ENCODE measurements around the gene WHRN. TPM values are rescaled to one million over a fixed set of nuclear protein-coding genes. Genes with fewer than 3 reads are reported as not detected.

The WHRN gene
- total RNA-seq, 1 experiment from 2014 or later: 24.3 TPM

DNA sequence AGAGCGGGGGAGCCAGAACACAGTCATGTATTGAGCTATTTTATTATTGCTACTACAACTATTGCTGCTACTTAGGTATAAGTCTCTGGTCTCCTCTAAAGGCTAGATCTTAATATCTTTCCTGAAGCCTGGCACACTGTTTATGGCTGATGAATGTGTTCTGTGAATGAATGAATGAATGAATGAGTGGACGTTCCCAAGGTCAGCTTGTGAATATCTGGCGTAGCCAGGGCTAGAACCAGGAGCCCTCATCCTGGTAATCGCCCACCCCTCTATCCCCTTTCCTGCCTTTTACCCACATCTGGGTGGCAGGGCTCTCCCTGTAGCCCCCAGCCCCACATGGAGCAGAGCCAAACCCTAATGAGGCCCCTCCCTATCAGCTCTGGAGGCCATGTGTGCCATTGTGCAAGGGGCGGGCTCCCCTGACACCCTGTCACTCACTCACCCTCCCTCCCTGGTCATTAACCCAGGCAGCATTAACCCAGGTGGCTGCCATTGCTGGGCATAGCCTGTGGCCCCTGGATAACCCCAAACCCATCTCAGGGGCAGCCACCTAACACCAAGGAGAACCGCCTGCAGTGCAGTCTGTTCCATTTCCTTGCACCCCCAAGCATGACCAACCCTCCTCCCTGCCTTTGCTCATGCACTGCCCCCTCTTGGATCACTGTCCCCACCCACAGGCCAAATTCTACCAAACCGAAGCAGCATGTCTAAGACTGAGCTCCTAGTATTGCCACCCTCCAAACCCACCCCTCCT is 115.5 kb downstream of the WHRN start:
- Mint-ChIP-seq H3K9me3 (no peaks in the 10 kb centered on the region), H3K27ac (0 out of 2 replicates have a peak overlapping the region, but pooled peaks have one; percentile 25), H3K4me1 (peaks cover 62% of the 10 kb centered on the region), H3K4me3 (no peak overlapping the region), H3K36me3 (no peaks in the 10 kb centered on the region), H3K27me3 (ENCODE audit: low read depth) (no peaks in the 10 kb centered on the region)
- DNase-seq (ENCODE audit: low spot score) (no peak), ATAC-seq (peak; percentile 5; the same call in 1 of the 2 replicates)
- ChIA-PET POLR2A (interaction anchor here (0.9 to 1.2 kb wide), 2 partner anchors 13 to 18 kb away, joined by 3 read pairs; no protein-coding TSS in a partner anchor), CTCF (interaction anchor here (0.8 to 2.6 kb wide), 9 partner anchors 9 to 264 kb away, joined by 3 to 14 read pairs (median 5); no protein-coding TSS in a partner anchor)
- TF ChIP-seq ZNF317 (CRISPR knock-in tag; IDR thresholded peaks at IDR 0.05; ENCODE audit: borderline replicate concordance, low read depth): no peak
- no peak for TF ChIP-seq ESRRA (CRISPR knock-in tag; IDR thresholded peaks at IDR 0.05; ENCODE audit: borderline replicate concordance)
- TF ChIP-seq ATF1 (CRISPR knock-in tag; IDR thresholded peaks at IDR 0.05): no peak
- no peak for TF ChIP-seq PRRX2 (CRISPR knock-in tag; IDR thresholded peaks at IDR 0.05)
- TF ChIP-seq, protein P1, sequence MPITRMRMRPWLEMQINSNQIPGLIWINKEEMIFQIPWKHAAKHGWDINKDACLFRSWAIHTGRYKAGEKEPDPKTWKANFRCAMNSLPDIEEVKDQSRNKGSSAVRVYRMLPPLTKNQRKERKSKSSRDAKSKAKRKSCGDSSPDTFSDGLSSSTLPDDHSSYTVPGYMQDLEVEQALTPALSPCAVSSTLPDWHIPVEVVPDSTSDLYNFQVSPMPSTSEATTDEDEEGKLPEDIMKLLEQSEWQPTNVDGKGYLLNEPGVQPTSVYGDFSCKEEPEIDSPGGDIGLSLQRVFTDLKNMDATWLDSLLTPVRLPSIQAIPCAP (CRISPR knock-in tag; IDR thresholded peaks at IDR 0.05): no peak
- TF ChIP-seq IRF2 (CRISPR knock-in tag; IDR thresholded peaks at IDR 0.05; ENCODE audit: borderline replicate concordance, low read depth): no peak
- TF ChIP-seq, protein P2, sequence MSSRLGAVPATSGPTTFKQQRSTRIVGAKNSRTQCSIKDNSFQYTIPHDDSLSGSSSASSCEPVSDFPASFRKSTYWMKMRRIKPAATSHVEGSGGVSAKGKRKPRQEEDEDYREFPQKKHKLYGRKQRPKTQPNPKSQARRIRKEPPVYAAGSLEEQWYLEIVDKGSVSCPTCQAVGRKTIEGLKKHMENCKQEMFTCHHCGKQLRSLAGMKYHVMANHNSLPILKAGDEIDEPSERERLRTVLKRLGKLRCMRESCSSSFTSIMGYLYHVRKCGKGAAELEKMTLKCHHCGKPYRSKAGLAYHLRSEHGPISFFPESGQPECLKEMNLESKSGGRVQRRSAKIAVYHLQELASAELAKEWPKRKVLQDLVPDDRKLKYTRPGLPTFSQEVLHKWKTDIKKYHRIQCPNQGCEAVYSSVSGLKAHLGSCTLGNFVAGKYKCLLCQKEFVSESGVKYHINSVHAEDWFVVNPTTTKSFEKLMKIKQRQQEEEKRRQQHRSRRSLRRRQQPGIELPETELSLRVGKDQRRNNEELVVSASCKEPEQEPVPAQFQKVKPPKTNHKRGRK (CRISPR knock-in tag; IDR thresholded peaks at IDR 0.05; ENCODE audit: borderline replicate concordance): no peak

DNA sequence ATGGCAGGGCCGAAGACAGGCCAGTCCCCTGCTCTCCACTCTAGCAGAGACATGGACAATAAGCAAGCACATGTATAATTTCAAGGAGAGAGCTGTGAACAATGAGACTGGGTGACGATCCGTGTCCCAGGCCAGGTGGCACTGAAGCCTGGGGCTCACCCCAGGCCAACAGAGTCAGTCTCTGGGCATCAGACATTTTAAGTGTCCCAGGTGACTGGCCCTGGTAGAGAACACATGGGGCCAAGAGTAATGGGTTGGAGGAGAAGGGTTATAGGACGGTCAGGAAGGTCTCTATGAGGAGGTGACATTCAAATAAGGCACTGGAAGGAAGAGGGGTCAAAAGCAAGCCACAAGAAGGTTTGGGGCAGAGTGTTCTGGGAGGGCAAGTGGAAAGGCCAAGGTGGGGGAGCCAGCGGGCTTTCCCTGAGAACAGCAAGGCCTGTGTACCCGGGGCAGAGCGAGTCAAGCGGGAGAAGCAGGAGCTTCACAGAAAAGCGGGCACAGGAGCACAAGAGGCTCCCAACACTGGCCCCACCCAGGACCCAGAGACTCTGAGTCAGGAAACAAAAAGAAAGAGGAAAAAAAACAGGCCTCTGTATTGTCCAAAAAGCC is 116.4 kb downstream of the WHRN start:
- Mint-ChIP-seq H3K4me1 (peaks cover 65% of the 10 kb centered on the region), H3K27me3 (ENCODE audit: low read depth) (no peaks in the 10 kb centered on the region), H3K36me3 (no peaks in the 10 kb centered on the region), H3K27ac (peak overlapping the region; percentile 59; the same call in 1 of the 2 replicates), H3K9me3 (no peaks in the 10 kb centered on the region), H3K4me3 (no peak overlapping the region)
- CTCF ChIA-PET: interaction anchor here (0.5 to 2.6 kb wide), 9 partner anchors 10 to 512 kb away, joined by 3 to 20 read pairs (median 11); no protein-coding TSS in a partner anchor
- 0 out of 2 replicates have a peak, but pooled peaks have one; percentile 5 for TF ChIP-seq CREB1 (CRISPR knock-in tag; IDR thresholded peaks at IDR 0.05)
- no peak for TF ChIP-seq KAT7 (CRISPR knock-in tag; IDR thresholded peaks at IDR 0.05; ENCODE audit: borderline replicate concordance)
- no peak for DNase-seq (ENCODE audit: low spot score)
- ATAC-seq: no peak
- POLR2A ChIA-PET: interaction anchor here (1.3 to 1.4 kb wide), 2 partner anchors 8 to 38 kb away, joined by 3 to 9 read pairs; no protein-coding TSS in a partner anchor

DNA sequence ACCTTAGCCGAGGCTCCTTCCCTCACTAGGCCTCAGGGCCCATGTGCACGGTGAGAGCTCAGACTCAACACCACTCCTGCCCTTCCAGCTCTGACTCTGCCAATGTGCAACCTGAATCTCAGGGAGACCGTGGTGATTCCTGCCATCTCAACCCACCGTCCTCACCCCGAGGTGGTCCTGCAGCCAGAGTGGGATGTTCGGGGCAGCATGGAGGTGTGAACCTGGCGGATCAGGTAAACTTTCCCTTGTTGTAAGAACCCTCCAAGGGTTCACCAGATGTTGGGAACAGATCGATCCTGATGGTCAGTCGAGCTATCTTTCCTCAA is 117.0 kb downstream of the WHRN start:
- H3K4me1 Mint-ChIP-seq: peaks cover 71% of the 10 kb centered on the region
- ATAC-seq (no peak), DNase-seq (ENCODE audit: low spot score) (no peak)
- no peaks in the 10 kb centered on the region for H3K27me3 Mint-ChIP-seq (ENCODE audit: low read depth)
- CTCF ChIA-PET: interaction anchor here (0.8 to 2.4 kb wide), 9 partner anchors 9 to 306 kb away, joined by 3 to 20 read pairs (median 5); no protein-coding TSS in a partner anchor
- no peaks in the 10 kb centered on the region for H3K36me3 Mint-ChIP-seq
- H3K4me3 Mint-ChIP-seq: no peak overlapping the region
- H3K9me3 Mint-ChIP-seq: no peaks in the 10 kb centered on the region
- POLR2A ChIA-PET: interaction anchor here (1.3 to 1.4 kb wide), 2 partner anchors 9 to 38 kb away, joined by 3 to 9 read pairs; no protein-coding TSS in a partner anchor
- 0 out of 2 replicates have a peak overlapping the region, but pooled peaks have one; percentile 53 for H3K27ac Mint-ChIP-seq
- TF ChIP-seq GTF2I (CRISPR knock-in tag; conservative IDR thresholded peaks at IDR 0.05): no peak
- TF ChIP-seq AR (CRISPR knock-in tag; IDR thresholded peaks at IDR 0.05): no peak
- TF ChIP-seq CREB1 (CRISPR knock-in tag; IDR thresholded peaks at IDR 0.05): 0 out of 2 replicates have a peak, but pooled peaks have one; percentile 3
- no peak for TF ChIP-seq ERG (CRISPR knock-in tag; IDR thresholded peaks at IDR 0.05)
- 0 out of 2 replicates have a peak, but pooled peaks have one; percentile 48 for TF ChIP-seq STAT6 (CRISPR knock-in tag; conservative IDR thresholded peaks at IDR 0.05; ENCODE audit: low read depth)
- no peak for TF ChIP-seq ZNF121 (CRISPR knock-in tag; IDR thresholded peaks at IDR 0.05)
- TF ChIP-seq ZNF281 (CRISPR knock-in tag; IDR thresholded peaks at IDR 0.05): no peak
- TF ChIP-seq FOXK1 (CRISPR knock-in tag; IDR thresholded peaks at IDR 0.05): no peak
- TF ChIP-seq JAZF1 (CRISPR knock-in tag; IDR thresholded peaks at IDR 0.05): no peak
